Liver (tissue), 9 donors: ENCODE results near the gene MEF2A. TPM values are rescaled to one million over a fixed set of nuclear protein-coding genes. Genes with fewer than 3 reads are reported as not detected.

Experiments used
- DNase-seq: peaks from one replicate; pipeline ENCODE4 v3.0.0-alpha.2; 2017; ENCODE audit warnings: low spot score
- H3K27ac ChIP-seq, 2 donors: one replicate each; pipeline ENCODE4 v1.7.0; 2013; ENCODE audit warnings: inconsistent platforms in 2 of 2, low read length in 2 of 2, control low read depth in 1 of 2, low read depth in 1 of 2, mild to moderate bottlenecking in 1 of 2
- H3K27me3 ChIP-seq, 4 donors: one replicate each; pipeline versions ENCODE4 v1.6.1 to v1.7.0; 2013; ENCODE audit warnings: low read length in 3 of 4, inconsistent platforms in 1 of 4, mild to moderate bottlenecking in 1 of 4, moderate library complexity in 1 of 4; ENCODE audit not compliant: control insufficient read depth in 4 of 4, insufficient read depth in 4 of 4
- H3K36me3 ChIP-seq, 4 donors: one replicate each; pipeline versions ENCODE4 v1.6.1 to v1.7.0; 2013; ENCODE audit warnings: low read length in 3 of 4, mild to moderate bottlenecking in 3 of 4, low read depth in 1 of 4, moderate library complexity in 1 of 4; ENCODE audit not compliant: control insufficient read depth in 4 of 4, insufficient read depth in 3 of 4
- H3K4me1 ChIP-seq, 4 donors: one replicate each; pipeline versions ENCODE4 v1.6.1 to v1.7.0; 2013; ENCODE audit warnings: low read length in 3 of 4, mild to moderate bottlenecking in 3 of 4, moderate library complexity in 1 of 4; ENCODE audit not compliant: control insufficient read depth in 4 of 4, insufficient read depth in 4 of 4
- H3K4me3 ChIP-seq, 3 donors: one replicate each; pipeline versions ENCODE4 v1.6.1 to v1.7.0; 2013; ENCODE audit warnings: low read length in 3 of 3, control low read depth in 1 of 3, low read depth in 1 of 3, mild to moderate bottlenecking in 1 of 3
- H3K9ac ChIP-seq, 2 donors: one replicate each; pipeline ENCODE4 v1.7.0; 2013; ENCODE audit warnings: low read length in 2 of 2, mild to moderate bottlenecking in 2 of 2, moderate library complexity in 2 of 2, control low read depth in 1 of 2, low read depth in 1 of 2
- H3K9me3 ChIP-seq, 4 donors: one replicate each; pipeline versions ENCODE4 v1.6.1 to v1.7.0; 2013; ENCODE audit warnings: low read length in 3 of 4; ENCODE audit not compliant: control insufficient read depth in 4 of 4
- ATF3 ChIP-seq: IDR thresholded peaks from 2 replicates; pipeline ENCODE4 v1.6.1; 2016; ENCODE audit warnings: antibody characterized with exemption
- CTCF ChIP-seq: fragments of 150-350 bp; IDR thresholded peaks from 2 replicates; pipeline ENCODE4 v1.5.1; 2017; ENCODE audit warnings: improper control_type of control experiment, low read depth, low read length; ENCODE audit not compliant: missing input control
- EGR1 ChIP-seq, 2 donors: IDR thresholded peaks; 2 replicates each; pipeline ENCODE4 v1.6.1; 2016 to 2018; ENCODE audit warnings: antibody characterized with exemption in 2 of 2, low read depth in 2 of 2
- FOXA1 ChIP-seq: IDR thresholded peaks from 2 replicates; pipeline ENCODE4 v1.6.1; 2016; ENCODE audit warnings: antibody characterized with exemption
- FOXA2 ChIP-seq: IDR thresholded peaks from 2 replicates; pipeline ENCODE4 v1.6.1; 2016; ENCODE audit warnings: antibody characterized with exemption
- GABPA ChIP-seq, 2 donors: IDR thresholded peaks in 1 of 2; conservative IDR thresholded peaks in 1 of 2; 2 replicates each; pipeline ENCODE4 v1.6.1; 2016; ENCODE audit warnings: antibody characterized with exemption in 2 of 2, mild to moderate bottlenecking in 1 of 2, moderate library complexity in 1 of 2
- HNF4A ChIP-seq, 2 donors: conservative IDR thresholded peaks; 2 replicates each; pipeline ENCODE4 v1.6.1; 2016; ENCODE audit warnings: antibody characterized with exemption in 2 of 2, mild to moderate bottlenecking in 2 of 2
- HNF4G ChIP-seq: IDR thresholded peaks from 2 replicates; pipeline ENCODE4 v1.6.1; 2016; ENCODE audit warnings: antibody characterized with exemption
- JUND ChIP-seq, 2 donors: IDR thresholded peaks; 2 replicates each; pipeline ENCODE4 v1.6.1; 2016; ENCODE audit warnings: antibody characterized with exemption in 2 of 2
- MAX ChIP-seq: IDR thresholded peaks from 2 replicates; pipeline ENCODE4 v1.6.1; 2016; ENCODE audit warnings: antibody characterized with exemption
- NR2F2 ChIP-seq: IDR thresholded peaks from 2 replicates; pipeline ENCODE4 v1.6.1; 2016; ENCODE audit warnings: antibody characterized with exemption
- RAD21 ChIP-seq, 2 donors: IDR thresholded peaks; 2 replicates each; pipeline ENCODE4 v1.6.1; 2016; ENCODE audit warnings: antibody characterized with exemption in 2 of 2, mild to moderate bottlenecking in 2 of 2
- REST ChIP-seq: IDR thresholded peaks from 2 replicates; pipeline ENCODE4 v1.6.1; 2016; ENCODE audit warnings: antibody characterized with exemption, mild to moderate bottlenecking
- RXRA ChIP-seq, 2 donors: IDR thresholded peaks; 2 replicates each; pipeline ENCODE4 v1.6.1; 2017 to 2018; ENCODE audit warnings: antibody characterized with exemption in 2 of 2, mild to moderate bottlenecking in 1 of 2
- SP1 ChIP-seq: IDR thresholded peaks from 2 replicates; pipeline ENCODE4 v1.6.1; 2018; ENCODE audit warnings: antibody characterized with exemption, mild to moderate bottlenecking
- TAF1 ChIP-seq: conservative IDR thresholded peaks from 2 replicates; pipeline ENCODE4 v1.6.1; 2016; ENCODE audit warnings: antibody characterized with exemption, mild to moderate bottlenecking
- YY1 ChIP-seq: IDR thresholded peaks from 2 replicates; pipeline ENCODE4 v1.6.1; 2016; ENCODE audit warnings: antibody characterized with exemption, mild to moderate bottlenecking
- ZBTB33 ChIP-seq: IDR thresholded peaks from 2 replicates; pipeline ENCODE4 v1.6.1; 2016; ENCODE audit warnings: antibody characterized with exemption
- WGBS: extraction: QIAGEN DNeasy Blood & Tissue Kit; methylation state at CpG from one replicate; pipeline ENCODE4 v1.1.7; 2013; 5-methylcytosine and 5-hydroxymethylcytosine counted together
- polyA plus RNA-seq, 2 donors: library from polyadenylated mRNA; stranded (reverse) in 1 of 2; unstranded in 1 of 2; fragments of 200-250 nt in 1 of 2; fragments of >200 nt in 1 of 2; fragmentation: Nextera tagmentation in 1 of 2; extraction: Ambion mirVana in 1 of 2; gene quantifications; one replicate each; pipeline versions ENCODE4 v1.2.1 to v1.2.3, GENCODE V29; 2013 to 2015
- total RNA-seq, 2 donors: library from RNA; depleted of rRNA; stranded (reverse); fragments of >200 nt; gene quantifications; one replicate each; pipeline ENCODE4 v1.2.3, GENCODE V29; 2014
- donor health status: healthy.
- donor health status: healthy.
- donor health status: healthy.
- donor health status: healthy.
- donor health status: healthy.

Gene MEF2A
- total and polyA plus RNA-seq, 4 donors: 8.5 to 45.9 (median 18.2) TPM

GRCh38 chr15:99709243-99709986, 143.6 kb downstream of the MEF2A start:
- no peaks in the 10 kb centered on the region for H3K9me3 ChIP-seq
- H3K9ac ChIP-seq: peak overlapping the region in 1 of 2 donors; percentile 4
- WGBS: 91% methylated on average over 16 of the region's 16 CpGs
- H3K27ac ChIP-seq: peak overlapping the region; percentile 68 to 80
- H3K4me1 ChIP-seq: peaks cover 2 to 11% (median 7%) of the 10 kb centered on the region in 4 donors
- no peaks in the 10 kb centered on the region for H3K27me3 ChIP-seq
- H3K36me3 ChIP-seq: peaks cover 4 to 21% (median 19%) of the 10 kb centered on the region in 4 donors
- TF ChIP-seq HNF4G (no peak), FOXA1 (no peak), TAF1 (no peak), RAD21 (IDR thresholded peaks at IDR 0.05) (no peak), YY1 (no peak), GABPA (IDR thresholded peaks at IDR 0.05 in 1 of 2, conservative IDR thresholded peaks at IDR 0.05 in 1 of 2) (no peak), REST (no peak), SP1 (no peak), JUND (IDR thresholded peaks at IDR 0.05) (no peak), ATF3 (no peak), EGR1 (IDR thresholded peaks at IDR 0.05; ENCODE audit: low read depth in 2 of 2) (no peak), HNF4A (conservative IDR thresholded peaks at IDR 0.05) (no peak), MAX (no peak), ZBTB33 (no peak)
- H3K4me3 ChIP-seq: no peak overlapping the region
- DNase-seq: no peak

- 96% methylated on average over 5 of the region's 5 CpGs for WGBS
- Histone ChIP-seq H3K27ac (no peak overlapping the region), H3K9me3 (no peaks in the 10 kb centered on the region), H3K9ac (no peak overlapping the region), H3K36me3 (peaks cover 7 to 25% (median 22%) of the 10 kb centered on the region in 4 donors), H3K4me1 (peaks cover 2 to 11% (median 6%) of the 10 kb centered on the region in 4 donors), H3K4me3 (no peak overlapping the region), H3K27me3 (no peaks in the 10 kb centered on the region)
- DNase-seq: no peak
- TF ChIP-seq NR2F2 (no peak), HNF4G (no peak), GABPA (IDR thresholded peaks at IDR 0.05 in 1 of 2, conservative IDR thresholded peaks at IDR 0.05 in 1 of 2) (no peak), HNF4A (conservative IDR thresholded peaks at IDR 0.05) (no peak), RXRA (IDR thresholded peaks at IDR 0.05) (no peak), ATF3 (no peak), CTCF (no peak), REST (no peak), FOXA1 (no peak), FOXA2 (no peak)
Measured at GRCh38 chr15:99711625-99712024, 145.8 kb downstream of the MEF2A start.
